Effector memory CD8-positive, alpha-beta T cell (primary cell): ENCODE data around the gene VSX1.

Experiments
- ATAC-seq: fragments of 150-1000 bp; cut with Tn5 transposase; replicated peaks from 2 replicates; pipeline ENCODE4 v1.10.0; 2021; ENCODE audit warnings: mild to moderate bottlenecking, moderate library complexity
- DNase-seq, 3 experiments: peaks; one replicate each; pipeline ENCODE4 v3.0.0; 2021
- H3K27ac Mint-ChIP-seq, 2 donors: one replicate each; pipeline ENCODE4 v1.8.0; 2022; ENCODE audit warnings: mild to moderate bottlenecking in 2 of 2, mixed read lengths in 2 of 2, moderate library complexity in 2 of 2
- H3K27me3 Mint-ChIP-seq, 2 donors: one replicate each; pipeline ENCODE4 v1.8.0; 2022; ENCODE audit warnings: mixed read lengths in 2 of 2
- H3K36me3 Mint-ChIP-seq: one replicate; pipeline ENCODE4 v1.8.0; 2022; ENCODE audit warnings: mild to moderate bottlenecking, moderate library complexity, mixed read lengths; ENCODE audit not compliant: insufficient read depth
- H3K4me1 Mint-ChIP-seq, 2 donors: one replicate each; pipeline ENCODE4 v1.8.0; 2022; ENCODE audit warnings: low read depth in 2 of 2, mixed read lengths in 2 of 2
- H3K4me3 Mint-ChIP-seq, 2 donors: one replicate each; pipeline ENCODE4 v1.8.0; 2022; ENCODE audit warnings: mild to moderate bottlenecking in 2 of 2, mixed read lengths in 2 of 2, moderate library complexity in 2 of 2
- H3K9me3 Mint-ChIP-seq, 2 donors: one replicate each; pipeline ENCODE4 v1.8.0; 2022; ENCODE audit warnings: mixed read lengths in 2 of 2

The VSX1 gene

GRCh38 chr20:25033265-25033923, 48.5 kb downstream of the VSX1 start:
- no peaks in the 10 kb centered on the region for H3K9me3 Mint-ChIP-seq
- no peaks in the 10 kb centered on the region for H3K27me3 Mint-ChIP-seq
- no peak overlapping the region for H3K27ac Mint-ChIP-seq
- no peak overlapping the region for H3K4me3 Mint-ChIP-seq
- H3K36me3 Mint-ChIP-seq, result peaks cover 21% of the 10 kb centered on the region
- no peak for ATAC-seq
- peaks cover 47 to 72% of the 10 kb centered on the region in 2 donors for H3K4me1 Mint-ChIP-seq
- DNase-seq, result no peak

- peak overlapping the region in 1 of 2 donors; percentile 10 for H3K27ac Mint-ChIP-seq
- H3K4me3 Mint-ChIP-seq, result no peak overlapping the region
- peaks cover 44 to 69% of the 10 kb centered on the region in 2 donors for H3K4me1 Mint-ChIP-seq
- H3K9me3 Mint-ChIP-seq, result no peaks in the 10 kb centered on the region
- ATAC-seq (no peak), DNase-seq (no peak)
- H3K27me3 Mint-ChIP-seq, result no peaks in the 10 kb centered on the region
- peaks cover 25% of the 10 kb centered on the region for H3K36me3 Mint-ChIP-seq
These were observed 49.3 kb downstream of the VSX1 start for GRCh38 chr20:25032478-25033264.

- ATAC-seq, result no peak
- Mint-ChIP-seq H3K36me3 (peaks cover 25% of the 10 kb centered on the region), H3K9me3 (no peaks in the 10 kb centered on the region), H3K4me1 (peaks cover 44 to 70% of the 10 kb centered on the region in 2 donors), H3K27ac (peak overlapping the region in 1 of 2 donors; percentile 10), H3K27me3 (no peaks in the 10 kb centered on the region), H3K4me3 (no peak overlapping the region)
- DNase-seq, result no peak
These were observed 49.9 kb downstream of the VSX1 start for GRCh38 chr20:25032065-25032477.

GRCh38 chr20:25031241-25031640, 50.7 kb downstream of the VSX1 start:
- Mint-ChIP-seq H3K4me1 (peaks cover 40 to 64% of the 10 kb centered on the region in 2 donors), H3K27me3 (no peaks in the 10 kb centered on the region), H3K4me3 (no peak overlapping the region), H3K9me3 (no peaks in the 10 kb centered on the region), H3K27ac (no peak overlapping the region), H3K36me3 (peaks cover 23% of the 10 kb centered on the region)
- no peak for ATAC-seq
- no peak for DNase-seq

DNA sequence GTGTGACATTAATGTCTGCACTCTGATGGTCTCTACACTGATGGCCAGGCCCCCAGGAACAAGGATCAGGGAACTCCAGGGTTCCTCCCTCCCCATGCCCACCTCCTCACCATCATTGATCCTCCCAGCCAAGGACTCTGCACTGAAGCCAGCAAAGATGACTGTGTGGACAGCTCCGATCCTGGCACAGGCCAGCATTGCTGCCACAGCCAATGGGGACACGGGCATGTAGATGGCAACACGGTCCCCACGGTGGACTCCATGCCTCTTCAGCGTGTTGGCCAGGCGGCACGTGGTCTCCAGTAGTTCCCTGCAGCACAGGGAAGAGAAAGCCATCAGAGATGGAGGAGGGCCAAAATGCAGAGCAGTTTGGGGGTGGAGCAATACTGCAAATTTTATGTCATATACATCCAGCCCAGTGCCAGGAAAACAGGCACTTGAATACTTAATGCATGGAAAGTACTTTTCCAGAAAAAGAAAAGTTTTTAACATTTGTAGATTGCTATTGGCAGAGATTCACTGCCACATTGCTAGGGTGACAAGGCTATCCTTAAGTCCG, 51.2 kb downstream of the VSX1 start:
- Mint-ChIP-seq H3K4me1 (peaks cover 36 to 60% of the 10 kb centered on the region in 2 donors), H3K27ac (no peak overlapping the region), H3K36me3 (peaks cover 23% of the 10 kb centered on the region), H3K9me3 (no peaks in the 10 kb centered on the region), H3K4me3 (no peak overlapping the region), H3K27me3 (no peaks in the 10 kb centered on the region)
- DNase-seq (no peak), ATAC-seq (no peak)

DNA sequence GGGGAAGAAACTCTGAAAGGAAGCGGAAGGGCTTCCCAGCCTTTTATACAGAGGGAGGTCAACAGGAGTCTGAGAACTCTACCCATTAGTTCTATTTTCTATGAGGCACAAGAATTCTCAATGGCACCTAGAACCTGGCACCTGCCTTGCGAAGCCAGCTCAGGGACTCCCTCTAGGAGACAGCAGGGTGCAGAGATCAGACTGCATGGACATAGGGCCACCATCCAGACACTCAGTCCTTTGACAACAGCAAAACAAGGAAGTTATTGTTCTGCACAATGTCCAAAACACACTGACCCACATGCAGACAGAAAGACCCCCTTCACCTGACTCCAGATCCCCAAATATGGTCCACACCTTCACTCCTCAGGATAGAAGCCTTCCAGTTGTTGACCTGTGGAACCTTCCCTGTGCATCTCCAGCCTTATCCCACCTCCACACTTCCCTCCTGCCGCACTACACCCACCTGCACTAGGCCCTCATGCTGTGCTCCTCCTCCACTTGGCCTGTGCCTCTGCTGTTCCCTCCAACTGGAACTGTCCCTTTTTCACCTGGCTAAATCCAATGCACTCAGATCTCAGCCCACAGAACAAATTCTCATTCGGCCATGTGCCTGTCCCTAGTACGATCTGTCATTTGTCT, 51.8 kb downstream of the VSX1 start:
- Mint-ChIP-seq H3K27ac (peak overlapping the region in 1 of 2 donors; percentile 5), H3K4me3 (no peak overlapping the region), H3K9me3 (no peaks in the 10 kb centered on the region), H3K4me1 (peaks cover 34 to 62% of the 10 kb centered on the region in 2 donors), H3K27me3 (no peaks in the 10 kb centered on the region), H3K36me3 (peaks cover 18% of the 10 kb centered on the region)
- DNase-seq (no peak), ATAC-seq (no peak)

DNA sequence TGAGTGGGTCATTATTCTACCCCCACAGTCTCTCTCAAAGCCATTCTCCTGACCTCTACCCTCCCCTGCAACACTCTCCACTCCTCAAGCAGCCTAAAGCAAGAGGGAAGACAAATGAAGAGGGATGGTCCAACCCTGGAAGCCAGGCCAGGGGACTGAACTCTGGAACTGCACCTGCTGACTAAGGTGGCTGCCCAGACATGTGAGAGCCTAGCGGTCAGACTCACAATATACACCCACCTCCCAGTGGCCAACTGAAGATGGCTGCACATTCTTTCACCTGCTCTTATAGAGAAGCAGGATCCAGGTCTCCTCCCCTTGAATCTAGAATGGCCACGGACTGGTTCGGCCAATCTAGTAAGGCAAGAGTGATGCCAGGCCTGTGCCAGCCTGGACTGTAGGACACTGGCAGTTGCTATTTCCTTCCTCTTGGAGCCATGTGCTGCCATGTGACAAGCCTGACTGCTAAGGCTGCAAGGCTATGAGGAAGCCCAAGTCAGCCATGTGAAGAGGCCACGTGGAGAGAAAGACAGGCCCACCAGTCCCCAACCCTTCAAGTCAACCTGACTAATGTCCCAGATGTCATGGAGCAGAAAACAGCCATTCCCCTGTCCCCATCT, 55.8 kb downstream of the VSX1 start:
- Mint-ChIP-seq H3K4me3 (no peak overlapping the region), H3K9me3 (no peaks in the 10 kb centered on the region), H3K27me3 (no peaks in the 10 kb centered on the region), H3K27ac (peak overlapping the region in 1 of 2 donors; percentile 65), H3K36me3 (peaks cover 15% of the 10 kb centered on the region), H3K4me1 (peaks cover 33 to 59% of the 10 kb centered on the region in 2 donors)
- DNase-seq, result no peak
- no peak for ATAC-seq
